Measurements from ENCODE around the gene CAMK2B.

Gene CAMK2B

DNA sequence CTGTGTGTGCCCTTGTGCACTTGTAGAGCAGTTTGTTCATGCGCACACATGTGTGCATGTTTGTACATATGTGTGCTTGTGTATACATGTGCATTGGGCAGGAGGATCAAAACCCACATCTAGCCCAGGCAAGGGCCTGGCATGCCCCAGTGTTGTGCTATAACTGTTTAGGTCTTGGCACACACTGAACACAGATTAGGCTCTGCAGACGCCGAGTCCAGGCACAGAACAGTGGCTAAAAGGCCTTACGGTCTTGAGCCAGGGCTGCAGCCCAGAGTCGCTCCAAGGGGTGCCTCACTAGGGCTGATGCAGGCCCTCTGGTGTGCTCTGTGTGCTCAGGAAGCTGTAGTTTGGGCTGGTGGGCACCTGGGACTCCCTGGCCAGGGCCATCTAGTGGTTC, 68.9 kb downstream of the CAMK2B start:
- no CpG with 5 or more reads among the region's 5 CpGs for WGBS (ENCODE audit: insufficient coverage, insufficient read length)
- no peaks in the 10 kb centered on the region for H3K36me3 ChIP-seq (ENCODE audit: control insufficient read depth, insufficient read depth, low read length)
- no peaks in the 10 kb centered on the region for H3K9me3 ChIP-seq (ENCODE audit: control insufficient read depth, insufficient read depth, low read length)
- no peak overlapping the region for H3K27ac ChIP-seq (ENCODE audit: low read length)
- no peaks in the 10 kb centered on the region for H3K4me1 ChIP-seq (ENCODE audit: control insufficient read depth, insufficient read depth, low read length)
- H3K4me3 ChIP-seq (ENCODE audit: low read length), result no peak overlapping the region
- no peak for DNase-seq (ENCODE audit: low read depth, low spot score)
- no peaks in the 10 kb centered on the region for H3K27me3 ChIP-seq (ENCODE audit: control insufficient read depth, insufficient read depth, low read length)

DNA sequence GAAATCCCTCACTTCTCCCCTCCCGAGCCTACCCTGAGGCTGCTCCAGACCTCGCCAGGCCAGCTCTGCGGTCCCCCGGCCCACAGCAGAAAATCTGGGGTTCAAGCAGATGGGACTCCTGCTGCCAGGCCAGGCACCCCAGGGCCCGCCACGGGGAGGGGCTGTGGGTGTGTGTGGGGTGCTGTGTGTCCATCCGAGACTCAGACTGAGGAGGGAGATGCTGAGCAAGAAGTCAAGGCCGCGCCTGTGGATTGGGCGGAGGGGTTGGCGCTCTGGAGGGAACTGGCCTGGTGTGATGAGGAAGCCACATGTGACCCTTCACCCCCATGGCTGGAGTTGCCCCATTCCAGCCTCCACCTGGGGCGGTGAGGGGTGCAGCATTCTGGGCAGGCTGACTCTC, 73.5 kb downstream of the CAMK2B start:
- WGBS (ENCODE audit: insufficient coverage, insufficient read length), result no CpG with 5 or more reads among the region's 12 CpGs
- no peaks in the 10 kb centered on the region for H3K27me3 ChIP-seq (ENCODE audit: control insufficient read depth, insufficient read depth, low read length)
- DNase-seq (ENCODE audit: low read depth, low spot score), result no peak
- H3K4me1 ChIP-seq (ENCODE audit: control insufficient read depth, insufficient read depth, low read length), result no peaks in the 10 kb centered on the region
- no peak overlapping the region for H3K4me3 ChIP-seq (ENCODE audit: low read length)
- no peaks in the 10 kb centered on the region for H3K9me3 ChIP-seq (ENCODE audit: control insufficient read depth, insufficient read depth, low read length)
- no peak overlapping the region for H3K27ac ChIP-seq (ENCODE audit: low read length)
- H3K36me3 ChIP-seq (ENCODE audit: control insufficient read depth, insufficient read depth, low read length), result no peaks in the 10 kb centered on the region

DNA sequence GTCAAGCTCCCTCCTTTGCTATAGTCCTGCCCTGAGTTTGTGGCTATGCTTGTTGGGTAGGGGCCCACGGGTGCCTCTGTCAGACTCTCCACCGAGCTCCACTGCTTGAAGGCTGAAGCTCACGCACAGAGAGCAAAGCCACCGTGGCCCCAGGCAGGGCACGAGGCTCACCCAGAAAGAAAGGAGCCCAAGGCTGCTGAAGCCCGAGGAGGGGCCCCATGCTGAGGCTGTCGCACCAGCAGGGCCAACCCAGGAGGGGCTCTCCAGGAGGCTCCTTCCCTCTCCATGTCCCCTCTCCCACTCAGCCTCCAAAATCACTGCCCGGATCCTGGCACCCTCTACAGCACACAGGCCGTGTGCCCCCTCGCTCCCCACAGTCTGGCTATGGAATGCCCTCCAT, 74.1 kb downstream of the CAMK2B start:
- WGBS (ENCODE audit: insufficient coverage, insufficient read length), result no CpG with 5 or more reads among the region's 10 CpGs
- Histone ChIP-seq H3K4me3 (ENCODE audit: low read length) (no peak overlapping the region), H3K36me3 (ENCODE audit: control insufficient read depth, insufficient read depth, low read length) (no peaks in the 10 kb centered on the region), H3K9me3 (ENCODE audit: control insufficient read depth, insufficient read depth, low read length) (no peaks in the 10 kb centered on the region), H3K27me3 (ENCODE audit: control insufficient read depth, insufficient read depth, low read length) (no peaks in the 10 kb centered on the region), H3K27ac (ENCODE audit: low read length) (no peak overlapping the region), H3K4me1 (ENCODE audit: control insufficient read depth, insufficient read depth, low read length) (no peaks in the 10 kb centered on the region)
- no peak for DNase-seq (ENCODE audit: low read depth, low spot score)

DNA sequence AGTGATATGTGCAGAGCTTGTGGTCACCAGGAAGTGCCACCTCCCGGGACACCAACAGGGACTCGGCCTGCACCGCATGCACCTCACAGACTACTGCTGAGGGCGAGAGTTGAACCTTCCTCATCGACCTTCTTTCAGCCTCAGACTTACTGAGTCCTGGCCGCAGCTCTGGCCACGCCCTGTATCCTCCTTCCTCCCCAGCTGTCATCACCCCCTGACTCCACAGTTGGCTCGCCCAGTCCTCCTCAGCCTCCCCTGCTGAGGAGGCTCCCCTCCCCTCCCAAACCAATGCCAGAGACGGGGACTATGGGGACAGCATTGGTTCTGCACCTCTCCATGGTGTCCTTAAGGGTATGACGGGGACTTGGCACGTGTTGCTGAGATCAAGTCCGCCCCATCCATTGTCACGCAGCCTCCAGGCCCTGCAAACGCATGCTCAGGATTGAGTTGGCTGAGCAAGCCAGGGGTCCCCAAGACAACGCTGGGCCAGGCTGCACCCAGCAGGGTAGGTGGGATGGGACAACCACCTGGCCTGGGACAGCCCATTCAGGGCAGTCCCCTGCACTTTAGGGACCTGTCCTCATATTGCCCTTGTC, 75.7 kb downstream of the CAMK2B start:
- no peaks in the 10 kb centered on the region for H3K4me1 ChIP-seq (ENCODE audit: control insufficient read depth, insufficient read depth, low read length)
- no peaks in the 10 kb centered on the region for H3K9me3 ChIP-seq (ENCODE audit: control insufficient read depth, insufficient read depth, low read length)
- no peak overlapping the region for H3K4me3 ChIP-seq (ENCODE audit: low read length)
- no CpG with 5 or more reads among the region's 15 CpGs for WGBS (ENCODE audit: insufficient coverage, insufficient read length)
- H3K27ac ChIP-seq (ENCODE audit: low read length), result no peak overlapping the region
- no peaks in the 10 kb centered on the region for H3K27me3 ChIP-seq (ENCODE audit: control insufficient read depth, insufficient read depth, low read length)
- DNase-seq (ENCODE audit: low read depth, low spot score), result no peak
- no peaks in the 10 kb centered on the region for H3K36me3 ChIP-seq (ENCODE audit: control insufficient read depth, insufficient read depth, low read length)

DNA sequence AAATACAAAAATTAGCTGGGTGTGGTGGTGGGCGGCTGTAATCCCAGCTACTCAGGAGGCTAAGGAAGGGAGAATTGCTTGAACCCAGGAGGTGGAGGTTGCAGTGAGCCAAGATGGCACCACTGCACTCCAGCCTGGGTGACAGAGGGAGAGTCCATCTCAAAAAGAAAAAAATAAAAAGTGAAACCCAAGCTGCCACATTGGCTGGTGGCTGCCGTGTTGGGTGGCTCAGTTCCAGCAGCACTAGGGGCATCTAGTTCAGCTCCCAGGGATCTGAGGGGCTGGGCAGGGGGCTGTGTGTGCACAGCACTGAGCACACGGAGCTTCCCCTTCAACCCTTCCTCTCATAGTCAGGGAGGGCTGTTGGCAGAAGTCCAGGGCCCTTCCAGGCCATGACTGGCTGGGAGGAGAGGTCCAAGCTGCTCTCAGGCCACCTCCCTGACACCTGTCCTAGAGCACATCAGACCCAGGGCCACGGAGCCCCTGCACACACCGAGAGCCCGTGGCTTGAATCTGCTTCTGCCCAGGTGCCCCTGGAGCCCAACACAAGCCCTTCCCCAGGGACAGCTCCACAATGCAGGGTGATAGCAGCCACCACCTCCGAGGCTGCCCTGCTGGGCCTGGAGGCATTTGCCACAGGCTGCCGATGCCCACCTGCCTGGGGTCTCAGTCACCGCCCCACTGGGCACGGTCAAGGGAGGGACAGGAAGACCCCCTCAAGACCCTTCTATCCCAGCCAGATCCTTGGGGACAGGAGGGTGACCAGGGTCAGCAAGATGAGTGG, 77.3 kb downstream of the CAMK2B start:
- WGBS (ENCODE audit: insufficient coverage, insufficient read length), result no CpG with 5 or more reads among the region's 10 CpGs
- no peak for DNase-seq (ENCODE audit: low read depth, low spot score)
- no peak overlapping the region for H3K4me3 ChIP-seq (ENCODE audit: low read length)

DNA sequence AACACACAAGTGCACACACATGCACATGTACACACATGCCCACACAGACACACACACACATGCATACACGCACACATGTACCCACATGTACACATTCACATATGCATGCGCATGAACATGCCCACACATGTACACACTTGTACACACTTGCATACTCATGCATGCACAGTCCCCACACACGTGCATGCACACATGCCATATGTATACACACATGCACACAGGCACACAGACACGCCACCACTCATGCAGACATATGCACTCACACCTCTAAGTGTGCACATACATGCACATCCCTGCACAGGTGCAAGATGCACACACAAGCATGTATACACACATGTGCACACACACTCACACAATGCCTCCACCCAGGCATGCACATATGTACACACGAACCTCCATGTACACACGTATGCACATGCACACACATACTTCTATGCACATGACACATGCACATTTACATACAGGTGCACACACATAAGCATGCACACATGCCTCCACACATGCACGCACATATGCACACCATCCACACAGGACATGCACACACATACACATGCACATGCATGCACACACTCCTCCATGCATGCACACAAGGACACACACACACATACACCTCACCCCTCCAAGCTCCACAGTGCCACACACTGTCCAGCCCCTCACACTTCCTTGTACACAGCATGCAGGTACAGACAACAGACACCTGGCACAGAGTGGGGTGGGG, 78.8 kb downstream of the CAMK2B start:
- Histone ChIP-seq H3K9me3 (ENCODE audit: control insufficient read depth, insufficient read depth, low read length) (no peaks in the 10 kb centered on the region), H3K36me3 (ENCODE audit: control insufficient read depth, insufficient read depth, low read length) (no peaks in the 10 kb centered on the region), H3K27me3 (ENCODE audit: control insufficient read depth, insufficient read depth, low read length) (no peaks in the 10 kb centered on the region), H3K4me3 (ENCODE audit: low read length) (no peak overlapping the region), H3K4me1 (ENCODE audit: control insufficient read depth, insufficient read depth, low read length) (no peaks in the 10 kb centered on the region), H3K27ac (ENCODE audit: low read length) (no peak overlapping the region)
- WGBS (ENCODE audit: insufficient coverage, insufficient read length), result no CpG with 5 or more reads among the region's 7 CpGs
- no peak for DNase-seq (ENCODE audit: low read depth, low spot score)

More for the DNA sequence above, 77.3 kb downstream of the CAMK2B start:
- Histone ChIP-seq H3K9me3 (ENCODE audit: control insufficient read depth, insufficient read depth, low read length) (no peaks in the 10 kb centered on the region), H3K4me1 (ENCODE audit: control insufficient read depth, insufficient read depth, low read length) (no peaks in the 10 kb centered on the region), H3K36me3 (ENCODE audit: control insufficient read depth, insufficient read depth, low read length) (no peaks in the 10 kb centered on the region), H3K27ac (ENCODE audit: low read length) (no peak overlapping the region), H3K27me3 (ENCODE audit: control insufficient read depth, insufficient read depth, low read length) (no peaks in the 10 kb centered on the region)

DNA sequence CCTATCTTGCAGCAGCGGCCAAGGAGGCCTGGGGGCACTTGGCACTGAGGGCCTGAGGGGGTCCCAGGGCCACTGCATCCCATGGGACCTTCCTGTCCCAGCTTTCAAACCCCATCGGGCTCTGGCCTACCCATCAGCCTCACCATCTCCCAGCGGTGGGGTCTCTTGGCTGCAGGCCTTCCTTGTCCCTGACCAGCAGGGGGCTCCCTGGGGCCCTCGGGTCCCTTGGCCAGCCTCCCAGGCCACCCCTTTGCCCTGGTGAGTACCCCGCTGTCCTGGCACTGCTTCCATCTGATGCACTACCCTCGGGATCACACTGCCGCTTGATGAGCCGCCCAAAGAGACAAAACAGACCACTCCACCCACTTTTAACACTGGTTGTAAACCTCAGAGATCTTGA, 81.1 kb downstream of the CAMK2B start:
- H3K36me3 ChIP-seq (ENCODE audit: control insufficient read depth, insufficient read depth, low read length), result no peaks in the 10 kb centered on the region
- no peak for DNase-seq (ENCODE audit: low read depth, low spot score)
- no peaks in the 10 kb centered on the region for H3K9me3 ChIP-seq (ENCODE audit: control insufficient read depth, insufficient read depth, low read length)
- H3K4me3 ChIP-seq (ENCODE audit: low read length), result no peak overlapping the region
- H3K4me1 ChIP-seq (ENCODE audit: control insufficient read depth, insufficient read depth, low read length), result no peaks in the 10 kb centered on the region
- WGBS (ENCODE audit: insufficient coverage, insufficient read length), result no CpG with 5 or more reads among the region's 8 CpGs
- no peaks in the 10 kb centered on the region for H3K27me3 ChIP-seq (ENCODE audit: control insufficient read depth, insufficient read depth, low read length)
- no peak overlapping the region for H3K27ac ChIP-seq (ENCODE audit: low read length)

DNA sequence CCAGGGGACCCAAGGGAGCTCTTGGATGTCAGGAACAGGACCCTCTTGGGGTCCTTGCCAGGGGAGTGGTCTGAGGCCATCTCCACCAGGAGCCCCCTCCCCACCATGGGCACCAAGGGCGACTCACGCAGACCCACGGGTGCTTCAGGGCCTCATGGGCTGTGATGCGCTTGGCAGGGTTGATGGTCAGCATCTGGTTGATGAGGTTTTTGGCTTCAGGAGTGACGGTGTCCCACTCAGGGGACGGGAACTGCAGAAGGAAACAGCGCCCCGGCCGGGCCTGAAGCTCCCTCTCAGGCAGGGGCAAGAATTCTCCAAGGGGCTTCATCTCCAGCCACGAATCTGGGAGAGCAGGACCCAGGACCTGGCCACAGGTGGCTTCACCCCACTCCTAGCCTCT, 83.3 kb downstream of the CAMK2B start:
- no peaks in the 10 kb centered on the region for H3K9me3 ChIP-seq (ENCODE audit: control insufficient read depth, insufficient read depth, low read length)
- H3K4me1 ChIP-seq (ENCODE audit: control insufficient read depth, insufficient read depth, low read length), result no peaks in the 10 kb centered on the region
- WGBS (ENCODE audit: insufficient coverage, insufficient read length), result no CpG with 5 or more reads among the region's 10 CpGs
- no peaks in the 10 kb centered on the region for H3K36me3 ChIP-seq (ENCODE audit: control insufficient read depth, insufficient read depth, low read length)
- no peak for DNase-seq (ENCODE audit: low read depth, low spot score)
- no peaks in the 10 kb centered on the region for H3K27me3 ChIP-seq (ENCODE audit: control insufficient read depth, insufficient read depth, low read length)
- H3K4me3 ChIP-seq (ENCODE audit: low read length), result no peak overlapping the region
- no peak overlapping the region for H3K27ac ChIP-seq (ENCODE audit: low read length)

DNA sequence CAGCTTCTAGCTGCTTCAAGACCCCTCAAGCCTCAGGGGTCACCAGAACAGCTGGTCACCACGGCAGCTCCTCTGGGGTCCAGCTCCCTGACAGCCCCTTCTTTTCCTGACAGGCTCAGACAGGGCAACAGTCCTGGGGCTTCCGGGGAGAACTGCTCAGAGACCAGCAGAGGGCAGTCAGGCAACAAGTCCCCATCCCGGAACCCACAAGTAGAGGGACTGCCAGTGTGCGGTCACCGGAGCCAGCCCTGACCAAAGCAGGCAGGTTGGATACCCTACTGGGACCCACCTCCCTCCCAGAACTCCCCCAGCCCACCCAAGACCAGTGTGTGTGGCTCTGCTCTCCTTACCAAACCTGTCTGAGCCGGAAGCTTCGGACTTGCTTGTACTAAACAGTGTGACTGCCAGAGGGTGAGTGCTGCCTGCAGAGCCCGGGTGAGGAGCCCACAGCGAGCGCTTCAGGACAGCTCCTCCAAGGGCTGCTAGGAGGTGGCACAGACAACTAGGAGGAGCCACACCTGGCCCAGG, 84.3 kb downstream of the CAMK2B start:
- Histone ChIP-seq H3K36me3 (ENCODE audit: control insufficient read depth, insufficient read depth, low read length) (no peaks in the 10 kb centered on the region), H3K9me3 (ENCODE audit: control insufficient read depth, insufficient read depth, low read length) (no peaks in the 10 kb centered on the region), H3K27me3 (ENCODE audit: control insufficient read depth, insufficient read depth, low read length) (no peaks in the 10 kb centered on the region), H3K27ac (ENCODE audit: low read length) (no peak overlapping the region), H3K4me3 (ENCODE audit: low read length) (no peak overlapping the region), H3K4me1 (ENCODE audit: control insufficient read depth, insufficient read depth, low read length) (0 out of 2 replicates have a peak, but pooled peaks cover 1% of the 10 kb centered on the region)
- peak; percentile 45 for DNase-seq (ENCODE audit: low read depth, low spot score)
- WGBS (ENCODE audit: insufficient coverage, insufficient read length), result no CpG with 5 or more reads among the region's 10 CpGs

DNA sequence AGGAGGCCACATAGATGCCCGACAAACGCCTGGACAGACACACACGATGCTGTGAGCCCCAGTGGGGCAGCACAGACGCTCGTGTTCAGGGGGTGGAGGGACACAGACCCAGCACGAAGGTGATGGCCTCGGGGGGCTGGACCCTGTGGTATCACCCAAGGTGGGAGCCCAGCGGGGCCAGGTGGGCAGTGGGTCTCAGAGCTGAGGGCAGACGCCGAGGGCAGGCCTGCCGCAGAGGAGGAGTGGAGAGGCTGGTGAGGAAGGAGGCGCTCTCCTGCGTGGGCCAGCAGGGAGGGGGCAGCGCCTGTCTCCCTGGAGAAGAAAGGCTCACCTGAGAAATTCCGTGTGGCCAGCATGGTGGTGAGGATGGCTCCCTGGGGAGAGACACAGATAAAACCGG, 85.0 kb downstream of the CAMK2B start:
- no CpG with 5 or more reads among the region's 16 CpGs for WGBS (ENCODE audit: insufficient coverage, insufficient read length)
- Histone ChIP-seq H3K27ac (ENCODE audit: low read length) (no peak overlapping the region), H3K9me3 (ENCODE audit: control insufficient read depth, insufficient read depth, low read length) (no peaks in the 10 kb centered on the region), H3K4me1 (ENCODE audit: control insufficient read depth, insufficient read depth, low read length) (0 out of 2 replicates have a peak, but pooled peaks cover 1% of the 10 kb centered on the region), H3K36me3 (ENCODE audit: control insufficient read depth, insufficient read depth, low read length) (no peaks in the 10 kb centered on the region), H3K4me3 (ENCODE audit: low read length) (no peak overlapping the region), H3K27me3 (ENCODE audit: control insufficient read depth, insufficient read depth, low read length) (no peaks in the 10 kb centered on the region)
- no peak for DNase-seq (ENCODE audit: low read depth, low spot score)

All from iPS DF 6.9 (cell line).